GM12864 (cell line): Measurements from ENCODE around the gene CEP112.

ENCODE experiments used
- DNase-seq: peaks from one replicate; pipeline ENCODE4 v3.0.0-alpha.2; 2011; ENCODE audit warnings: low read depth
- H3K4me3 ChIP-seq: 2 replicates; pipeline ENCODE4 v1.5.1; 2011; ENCODE audit warnings: mild to moderate bottlenecking, low read depth, low read length, control low read depth
- CTCF ChIP-seq: IDR thresholded peaks from 2 replicates; pipeline ENCODE4 v1.5.1; 2011; ENCODE audit warnings: low read depth, mild to moderate bottlenecking, moderate library complexity, low read length, control low read depth, inconsistent platforms; ENCODE audit errors: missing control alignments

Gene CEP112

GRCh38 chr17:66175892-66176291 is 16.0 kb downstream of the CEP112 start:
- TF ChIP-seq CTCF: no peak
- H3K4me3 ChIP-seq: no peak overlapping the region
- no peak for DNase-seq

GRCh38 chr17:66172691-66173223 is 19.2 kb downstream of the CEP112 start:
- no peak overlapping the region for H3K4me3 ChIP-seq
- TF ChIP-seq CTCF: no peak
- no peak for DNase-seq

- TF ChIP-seq CTCF: no peak
- no peak for DNase-seq
- H3K4me3 ChIP-seq: no peak overlapping the region
Observed at GRCh38 chr17:66172144-66172543, 19.8 kb downstream of the CEP112 start.

- no peak for TF ChIP-seq CTCF
- no peak for DNase-seq
- H3K4me3 ChIP-seq: no peak overlapping the region
Observed at GRCh38 chr17:66171692-66172091, 20.2 kb downstream of the CEP112 start.

GRCh38 chr17:66171172-66171571 is 20.8 kb downstream of the CEP112 start:
- TF ChIP-seq CTCF: no peak
- DNase-seq: no peak
- H3K4me3 ChIP-seq: no peak overlapping the region

- no peak overlapping the region for H3K4me3 ChIP-seq
- no peak for TF ChIP-seq CTCF
- no peak for DNase-seq
Observed at GRCh38 chr17:66169839-66170238, 22.1 kb downstream of the CEP112 start.

- DNase-seq: no peak
- no peak for TF ChIP-seq CTCF
- H3K4me3 ChIP-seq: no peak overlapping the region
Observed at GRCh38 chr17:66167189-66167815, 24.6 kb downstream of the CEP112 start.
